HG02885 (cell line): Measurements from ENCODE around the gene SBK1.
"Not testable (repeated sequence)": the region's sequence is repeated elsewhere in the genome, so short reads cannot be mapped to it uniquely, and the experiment has no call there.

ENCODE experiments used
- ATAC-seq: cut with Tn5 transposase; IDR thresholded peaks from one replicate; pipeline ENCODE4 v1.9.1; 2021; ENCODE audit warnings: mild to moderate bottlenecking; ENCODE audit not compliant: unreplicated experiment, poor library complexity

SBK1 gene

DNA sequence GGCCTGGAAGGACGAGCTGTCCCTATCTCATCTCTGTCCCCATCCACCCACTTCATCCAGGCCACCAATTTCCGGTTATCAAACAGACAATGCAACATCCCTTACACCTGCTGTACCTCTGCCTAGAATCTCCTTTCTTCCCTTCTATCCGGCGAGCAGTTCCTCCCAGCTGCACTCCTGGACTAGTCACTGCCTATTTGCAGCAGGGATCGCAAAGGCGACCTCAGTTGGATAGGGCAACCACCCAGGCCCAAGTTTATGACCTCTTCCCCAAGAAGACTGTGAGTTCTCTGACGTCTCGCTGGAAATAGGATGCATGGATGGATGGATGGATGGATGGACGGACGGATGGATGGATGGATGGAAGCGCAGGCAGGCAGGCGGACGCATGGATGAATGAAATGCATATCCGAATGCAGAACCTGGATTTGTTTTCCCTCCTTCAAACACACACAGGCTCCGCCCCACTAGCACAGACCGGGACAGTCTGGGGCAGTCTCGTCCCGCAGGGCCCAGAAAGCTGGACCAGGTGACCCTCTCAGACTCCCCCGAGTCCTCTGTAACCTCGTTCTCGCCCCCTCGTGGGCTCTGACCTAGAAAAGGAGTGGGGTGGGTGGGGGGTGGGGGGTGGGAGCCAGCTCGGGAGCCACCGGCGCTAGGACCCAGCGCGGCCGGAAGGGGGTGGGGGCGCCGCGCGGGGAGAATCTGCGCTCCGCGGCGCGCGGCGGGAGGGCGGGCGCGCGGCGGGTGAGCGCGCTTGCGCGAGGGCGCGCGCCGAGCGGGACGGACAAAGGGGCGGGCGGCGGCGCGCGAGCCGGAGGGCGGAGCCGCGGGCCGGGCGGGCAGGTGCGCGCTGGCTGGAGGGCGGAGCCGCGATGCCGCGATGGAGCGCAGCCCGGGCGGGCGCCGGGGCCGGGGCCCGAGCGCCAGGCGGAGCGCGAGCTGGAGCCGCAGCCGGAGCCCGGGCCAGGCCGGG is at the start of gene SBK1:
Gene SBK1 (plus strand): TSS at position 875 of the 976 bp plus-strand sequence. CDS start 24,867 bp downstream, outside the sequence.
- ATAC-seq: peak; percentile 92

DNA sequence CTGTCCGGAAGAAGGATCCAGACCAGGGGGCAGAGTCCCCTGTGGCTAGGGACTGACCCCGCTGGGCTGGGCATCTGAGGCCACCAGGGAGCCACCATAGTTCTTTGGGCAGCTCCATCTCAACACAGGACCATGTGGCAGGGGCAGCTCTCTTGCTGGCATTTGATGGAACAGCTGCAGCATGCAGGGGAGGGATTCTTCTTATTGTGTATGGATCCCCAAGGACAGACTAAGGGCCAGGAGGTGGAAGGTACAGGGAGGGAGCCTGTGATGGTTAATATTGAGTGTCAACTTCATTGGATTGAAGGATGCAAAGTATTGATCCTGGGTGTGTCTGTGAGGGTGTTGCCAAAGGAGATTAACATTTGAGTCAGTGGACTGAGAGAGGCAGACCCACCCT is 42.8 kb upstream of the SBK1 start:
- ATAC-seq: not testable (repeated sequence)

DNA sequence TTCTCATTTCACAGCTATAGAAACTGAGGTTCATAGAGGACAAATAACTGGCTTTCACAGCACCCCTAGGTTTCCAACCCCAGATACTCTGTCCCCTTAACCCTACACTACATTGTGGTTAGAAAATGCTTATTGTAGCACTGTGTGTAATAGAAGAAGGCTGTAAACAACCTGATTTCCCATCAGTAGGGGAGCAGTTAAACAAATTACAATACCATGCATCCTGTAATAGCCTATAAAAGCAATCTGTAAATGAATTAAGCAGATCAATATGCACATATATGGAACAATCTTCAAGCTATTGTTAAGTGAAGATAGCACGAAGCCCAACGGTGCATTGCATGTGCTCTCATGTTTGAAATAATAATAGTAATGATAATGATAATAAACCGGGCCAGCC is 41.3 kb upstream of the SBK1 start:
- no peak for ATAC-seq

DNA sequence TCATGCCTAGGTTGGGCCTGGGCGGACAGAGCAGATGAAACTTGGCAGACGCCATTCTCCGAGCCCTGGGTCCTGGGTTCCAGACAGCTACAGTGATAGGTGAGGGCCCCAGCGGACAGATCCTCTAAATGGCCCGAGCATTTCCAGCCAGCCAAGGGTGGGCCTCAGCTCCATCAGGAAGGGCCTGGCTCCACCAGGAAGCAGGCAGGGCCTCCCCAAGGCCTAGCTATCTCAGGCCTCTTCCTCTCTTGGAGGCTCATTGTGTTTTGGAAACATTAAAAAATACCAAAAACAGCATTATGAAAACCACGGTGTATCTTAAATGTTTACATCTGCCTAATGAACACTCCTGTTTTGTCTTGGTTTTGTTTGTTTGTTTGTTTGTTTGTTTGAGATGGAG is 38.2 kb upstream of the SBK1 start:
- no peak for ATAC-seq

DNA sequence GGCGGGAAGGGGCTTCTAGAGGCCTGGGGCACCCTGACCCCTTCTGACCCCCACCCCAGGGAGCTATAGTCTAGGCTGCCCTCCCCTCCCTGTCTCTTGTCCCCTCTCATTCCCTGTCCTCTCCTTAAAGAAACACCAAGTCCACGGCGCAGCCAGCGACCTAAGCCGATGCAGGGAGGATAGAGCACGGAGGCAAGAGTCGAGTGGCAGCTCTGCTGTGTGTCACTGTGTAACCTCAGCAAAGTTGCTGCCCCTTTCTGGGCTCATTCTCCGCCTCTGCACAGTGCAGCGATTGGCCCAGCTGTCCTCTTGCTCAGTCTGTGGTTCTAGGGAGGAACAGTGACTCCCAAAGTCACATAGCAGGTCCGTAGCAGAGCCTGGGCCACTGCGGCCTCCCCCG is 36.5 kb upstream of the SBK1 start:
- ATAC-seq: no peak

DNA sequence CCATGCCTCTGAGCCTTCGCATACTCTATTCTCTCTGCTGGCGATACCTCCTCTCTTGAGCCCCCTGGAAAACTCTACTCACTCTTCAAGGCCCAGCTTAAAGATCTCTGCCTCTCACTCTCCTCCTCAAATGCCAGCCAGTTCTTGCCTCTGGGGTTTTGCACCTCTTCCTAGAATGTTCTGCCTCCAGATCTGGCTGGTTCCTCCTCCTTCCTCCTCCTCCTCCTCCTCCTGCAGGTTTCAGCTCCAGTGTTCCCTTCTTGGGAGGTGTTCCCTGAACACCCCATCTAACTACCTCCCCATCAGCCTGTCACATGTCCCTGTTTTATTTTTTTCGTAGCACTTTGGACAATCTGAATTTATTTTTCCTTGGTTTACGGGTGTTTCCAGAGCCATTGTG is 35.1 kb upstream of the SBK1 start:
- no peak for ATAC-seq

DNA sequence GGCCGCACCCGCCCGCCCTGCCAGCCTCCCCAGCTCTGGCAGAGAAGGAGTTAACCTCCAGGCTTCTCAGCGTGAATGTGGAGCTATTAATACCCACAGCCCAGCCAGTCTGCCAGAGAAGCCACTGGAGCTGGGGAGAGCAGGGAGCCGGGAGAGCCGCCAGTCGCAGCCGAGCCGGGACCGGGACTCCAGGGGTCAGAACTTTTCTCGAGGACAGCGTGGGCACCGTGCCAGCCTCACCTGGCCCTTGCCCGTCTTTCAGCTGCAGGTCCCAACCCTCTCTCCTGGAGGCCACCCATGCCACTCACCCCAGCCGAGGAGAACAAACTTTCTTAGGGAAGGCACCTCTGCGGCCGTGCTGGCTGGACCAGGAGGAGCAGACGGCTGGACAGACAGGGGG is 33.8 kb upstream of the SBK1 start:
- ATAC-seq: no peak

DNA sequence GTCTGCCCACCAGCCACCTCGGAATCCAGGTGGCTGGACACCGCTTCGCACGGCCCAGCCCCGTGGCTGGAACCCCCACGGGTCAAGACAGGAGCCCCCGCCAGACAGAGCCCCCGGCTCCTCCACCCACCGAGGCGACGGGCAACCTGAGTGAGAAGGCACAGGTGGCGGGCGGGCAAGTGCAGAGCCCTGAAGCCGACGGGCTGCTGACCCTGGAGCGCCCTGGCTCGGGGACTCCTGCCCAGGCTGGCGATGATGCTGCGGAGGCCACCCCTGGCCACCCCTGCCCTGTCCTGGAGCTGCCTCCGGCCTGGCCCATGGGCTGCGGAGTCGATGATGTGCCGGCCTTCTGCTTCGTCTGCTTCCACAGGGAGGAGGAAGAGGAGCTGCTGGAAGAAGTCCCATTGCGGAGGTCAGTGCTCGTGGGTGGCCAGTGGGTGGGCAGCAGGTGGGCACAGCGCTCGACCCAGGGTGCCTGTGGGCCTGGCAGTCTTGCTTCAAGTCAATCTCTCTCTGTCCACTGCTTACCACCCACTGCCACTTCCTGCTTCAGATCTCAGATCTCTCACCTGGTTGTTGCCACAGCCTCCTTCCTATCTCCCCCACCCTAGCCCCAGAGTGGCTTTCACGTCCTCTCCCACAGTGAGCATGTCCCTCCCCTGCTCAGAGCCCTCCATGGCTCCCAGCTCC is 33.1 kb upstream of the SBK1 start:
- no peak for ATAC-seq

DNA sequence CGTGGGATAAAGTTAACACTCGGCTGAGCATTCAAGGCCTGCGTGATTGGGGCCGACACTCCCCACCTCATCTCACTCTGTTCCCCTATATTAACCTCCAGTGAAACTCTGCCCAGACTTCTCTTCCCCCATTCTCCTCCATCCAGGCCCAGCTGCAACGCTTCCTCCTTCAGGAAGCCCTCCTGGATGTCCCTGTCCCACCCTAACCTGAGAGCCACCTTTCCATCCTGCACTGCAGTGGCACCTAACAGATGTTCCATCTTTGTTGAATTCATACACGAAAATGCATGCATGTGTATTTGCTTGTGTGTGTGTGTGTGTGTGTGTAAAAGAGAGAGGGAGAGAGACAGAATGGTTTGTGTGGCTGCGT is 32.6 kb upstream of the SBK1 start:
- no peak for ATAC-seq

DNA sequence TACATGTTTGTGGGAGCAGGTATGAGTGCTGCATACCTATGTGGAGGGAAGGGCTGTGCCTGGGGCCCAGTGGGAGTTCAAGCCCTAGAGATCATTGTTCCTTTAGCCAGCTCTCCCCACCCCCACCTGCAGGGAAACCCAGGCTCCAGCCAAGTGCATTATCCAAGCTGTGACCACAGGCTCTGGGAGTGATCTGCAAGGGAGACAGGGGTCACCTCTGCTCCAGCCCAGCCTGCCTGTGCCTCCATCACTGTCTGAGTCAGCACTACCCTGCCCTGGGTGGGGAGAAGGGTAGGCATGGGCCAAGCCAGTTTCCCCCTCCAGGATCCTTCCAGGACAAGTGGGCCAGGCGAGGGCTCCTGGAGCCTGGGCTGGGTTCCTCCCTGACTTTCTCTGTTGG is 32.1 kb upstream of the SBK1 start:
- no peak for ATAC-seq

DNA sequence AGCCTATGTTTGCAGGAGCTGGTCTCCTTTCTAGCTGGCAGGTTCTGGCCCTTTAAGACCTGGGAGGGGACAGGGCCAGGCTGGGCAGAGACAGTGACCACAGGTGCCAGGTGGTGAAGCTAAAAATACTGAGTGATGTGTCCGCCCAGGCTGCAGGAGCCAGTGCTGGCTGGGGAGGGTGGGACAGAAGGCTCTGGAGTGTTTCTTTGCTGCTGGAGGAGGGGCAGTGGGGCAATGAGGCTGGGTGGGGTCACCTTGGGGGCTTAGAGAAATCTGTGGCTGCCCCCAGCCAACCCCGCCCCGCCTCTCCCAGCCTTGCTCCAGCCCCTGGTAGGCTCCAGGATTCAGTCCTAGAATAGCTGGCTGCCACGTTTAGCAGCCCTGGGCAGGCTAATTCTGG is 30.4 kb upstream of the SBK1 start:
- no peak for ATAC-seq

DNA sequence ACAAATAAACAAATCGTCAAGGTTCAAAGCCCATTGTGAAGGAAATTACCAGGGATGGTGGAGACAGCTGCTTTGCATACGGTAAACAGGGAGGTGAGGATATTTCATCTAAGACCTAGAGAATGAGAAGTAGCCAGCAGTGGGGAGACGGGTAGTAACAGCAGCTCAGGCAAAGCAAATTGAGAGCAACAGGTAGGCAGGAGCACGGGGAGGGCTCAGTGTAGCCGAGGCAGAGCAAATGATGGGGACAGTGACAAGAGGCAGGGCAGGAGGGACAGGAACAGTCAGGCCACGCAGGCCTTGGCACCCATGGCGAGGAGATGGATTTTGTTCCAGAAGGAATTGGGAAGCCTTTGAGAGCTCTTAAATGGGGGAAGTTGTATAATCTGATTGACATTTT is 29.0 kb upstream of the SBK1 start:
- no peak for ATAC-seq

DNA sequence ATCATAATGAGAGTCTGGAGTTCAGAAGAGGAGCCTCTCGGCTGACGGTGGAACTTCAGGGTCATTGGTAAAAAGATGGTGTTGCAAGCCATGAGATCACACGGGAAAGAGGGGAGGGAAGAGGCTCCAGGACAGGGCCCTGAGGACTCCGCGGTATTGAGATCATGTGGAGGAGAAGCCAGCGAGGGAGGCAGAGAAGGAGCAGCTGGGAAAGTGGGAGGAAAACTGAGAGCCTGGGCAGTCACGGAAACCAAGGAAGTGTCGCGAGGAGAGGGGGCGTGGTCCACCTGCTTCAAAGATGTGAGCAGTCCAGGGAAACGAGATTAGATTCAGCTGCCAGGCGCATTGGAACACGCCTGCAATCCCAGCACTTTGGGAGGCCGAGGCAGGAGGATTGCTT is 27.7 kb upstream of the SBK1 start:
- no peak for ATAC-seq

DNA sequence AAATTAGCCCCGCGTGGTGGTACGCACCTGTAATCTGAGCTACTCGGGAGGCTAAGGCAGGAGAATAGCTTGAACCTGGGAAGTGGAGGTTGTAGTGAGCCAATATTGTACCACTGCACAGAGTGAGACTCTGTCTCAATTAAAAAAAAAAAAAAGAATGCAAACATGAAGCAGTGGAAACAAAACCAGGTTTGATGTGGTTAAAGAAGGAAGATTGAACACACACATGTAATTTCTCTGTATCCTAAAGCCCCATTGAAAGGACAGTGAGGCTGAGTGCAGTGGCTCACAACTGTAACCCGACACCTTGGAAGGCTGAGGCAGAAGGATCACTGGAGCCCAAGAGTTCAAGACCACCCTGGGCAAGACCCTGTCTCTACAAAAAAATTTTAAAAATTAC is 26.5 kb upstream of the SBK1 start:
- no peak for ATAC-seq

DNA sequence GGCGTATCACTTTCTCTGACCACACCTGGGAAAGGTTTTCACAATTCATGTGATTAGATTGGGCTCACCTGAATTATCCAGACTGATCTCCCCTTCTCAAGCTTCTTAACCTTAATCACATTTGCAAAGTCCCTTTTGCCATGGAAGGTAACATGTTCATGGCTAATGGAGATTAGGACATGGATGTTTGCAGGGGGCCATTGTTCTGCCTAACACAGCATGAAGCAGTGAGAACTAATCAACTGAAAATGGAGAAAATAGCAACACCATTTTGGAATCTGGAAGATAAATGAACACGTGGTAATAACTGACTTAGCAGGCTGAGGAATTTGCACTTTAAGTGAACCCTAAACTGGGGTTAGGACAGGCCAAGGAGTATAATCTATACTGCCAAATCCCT is 25.0 kb upstream of the SBK1 start:
- ATAC-seq: no peak

DNA sequence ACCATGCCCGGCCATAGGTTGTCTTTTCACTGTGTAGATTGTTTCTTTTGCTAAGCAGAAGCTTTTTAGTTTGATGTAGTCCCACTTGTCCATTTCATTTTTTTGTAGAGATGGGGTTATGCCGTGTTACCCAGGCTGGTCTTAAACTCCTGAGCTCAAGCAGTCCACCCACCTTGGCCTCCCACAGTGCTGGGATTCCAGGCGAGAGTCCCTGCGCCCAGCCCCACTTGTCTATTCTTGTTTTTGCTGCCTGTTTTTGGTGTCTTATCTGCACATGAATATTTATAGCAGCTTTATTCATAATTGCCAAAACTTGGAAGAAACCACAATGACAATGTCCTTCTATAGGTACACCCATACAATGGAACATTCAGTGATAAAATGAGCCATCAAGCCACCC is 18.8 kb upstream of the SBK1 start:
- ATAC-seq: no peak

DNA sequence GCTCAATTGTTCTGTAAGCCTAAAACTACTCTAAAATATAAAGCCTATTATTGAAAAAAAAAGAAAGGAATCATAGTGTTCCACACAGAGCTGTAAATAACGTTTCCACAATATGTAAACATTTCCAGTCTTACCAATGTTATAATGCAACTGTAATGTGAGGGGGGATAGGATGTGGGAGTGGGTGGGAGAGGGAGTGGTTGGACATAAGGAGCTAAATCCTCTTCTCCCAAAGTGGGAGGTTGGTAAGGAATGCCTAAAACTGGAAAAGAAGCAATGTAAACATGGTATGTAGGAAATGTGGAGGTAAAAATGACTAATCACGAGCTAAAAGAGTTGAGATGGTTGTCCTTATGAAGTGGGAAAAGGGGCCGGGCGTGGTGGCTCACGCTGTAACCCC is 17.6 kb upstream of the SBK1 start:
- ATAC-seq: no peak

DNA sequence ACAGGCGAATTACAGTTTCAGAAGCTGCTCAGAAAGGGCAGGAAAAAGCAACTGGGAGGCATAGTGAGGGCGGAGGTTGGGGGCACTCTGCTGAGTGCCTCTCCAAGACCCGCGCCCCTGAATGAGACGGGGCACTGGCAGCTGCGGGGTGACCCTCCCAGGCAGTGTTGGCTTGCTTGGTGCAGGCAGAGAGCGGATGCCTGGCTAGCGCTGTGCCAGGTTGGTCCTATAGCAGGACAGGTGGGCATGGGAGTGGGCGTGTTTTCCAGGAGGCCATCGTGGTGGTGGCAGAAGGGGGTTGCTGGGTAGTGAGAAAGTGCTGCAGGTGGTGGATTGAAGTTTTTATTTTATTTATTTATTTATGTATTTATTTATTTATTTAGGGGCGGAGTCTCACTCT is 16.0 kb upstream of the SBK1 start:
- ATAC-seq: no peak

DNA sequence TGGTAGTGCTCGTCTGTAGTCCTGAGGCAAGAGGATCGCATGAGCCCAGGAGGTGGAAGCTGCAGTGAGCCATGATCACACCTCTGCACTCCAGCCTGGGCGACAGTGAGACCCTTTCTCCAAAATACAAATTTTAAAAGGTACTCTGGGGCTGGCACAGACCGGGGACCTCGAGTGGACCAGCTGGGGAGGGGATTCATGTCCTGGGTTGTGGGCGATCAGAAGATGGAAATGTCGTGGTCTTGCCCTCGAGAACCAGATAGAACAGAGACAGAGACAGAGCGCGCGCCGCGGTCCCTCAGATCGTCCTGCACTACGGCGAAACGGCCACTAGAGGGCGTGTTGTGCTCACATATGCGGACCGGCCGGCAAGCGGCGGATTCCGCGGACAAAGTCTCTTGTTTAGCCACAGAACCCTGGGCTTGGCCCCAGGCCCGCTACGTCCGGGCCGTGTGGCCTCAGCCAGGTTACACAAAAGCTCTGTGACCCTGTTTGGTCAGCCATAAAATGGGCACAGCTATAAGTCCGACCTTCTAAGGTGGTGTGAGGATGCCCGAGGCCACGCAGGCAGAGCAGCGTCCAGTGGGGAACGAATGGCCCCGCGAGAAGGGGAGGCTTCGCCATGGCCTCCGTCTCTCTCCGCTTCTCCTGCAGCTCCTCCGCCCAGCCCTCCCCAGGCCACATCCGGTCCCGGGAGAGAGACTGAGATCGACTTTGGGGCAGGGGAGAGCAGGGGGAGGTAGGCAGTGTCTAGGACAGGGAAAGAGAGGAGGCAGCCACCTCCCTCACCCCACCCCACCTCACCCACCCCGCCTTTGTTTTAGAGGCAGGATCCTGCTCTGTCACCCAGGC is 14.6 kb upstream of the SBK1 start:
- no peak for ATAC-seq

DNA sequence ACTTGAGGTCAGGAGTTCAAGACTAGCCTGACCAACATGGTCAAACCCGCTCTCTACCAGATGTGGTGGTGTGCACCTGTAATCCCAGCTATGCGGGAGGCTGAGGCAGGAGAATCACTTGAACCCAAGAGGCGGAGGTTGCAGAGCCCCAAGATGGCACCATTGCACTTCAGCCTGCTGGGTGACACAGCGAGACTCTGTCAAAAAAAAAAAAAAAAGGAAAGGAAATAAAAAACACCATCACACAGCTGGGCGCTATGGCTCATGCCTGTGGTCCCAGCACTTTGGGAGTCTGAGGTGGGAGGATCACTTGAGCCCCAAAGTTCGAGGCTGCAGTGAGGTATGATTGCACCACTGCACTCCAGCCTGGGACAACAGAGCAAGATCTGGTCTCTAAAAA is 13.3 kb upstream of the SBK1 start:
- no peak for ATAC-seq
